ENCODE data around the gene CCDC38. TPM values are rescaled to one million over a fixed set of nuclear protein-coding genes. Genes with fewer than 3 reads are reported as not detected.

The CCDC38 gene
- total and polyA plus RNA-seq, 7 experiments from 2014 or later: 0.07 to 0.27 (median 0.08) TPM; not detected in 4

DNA sequence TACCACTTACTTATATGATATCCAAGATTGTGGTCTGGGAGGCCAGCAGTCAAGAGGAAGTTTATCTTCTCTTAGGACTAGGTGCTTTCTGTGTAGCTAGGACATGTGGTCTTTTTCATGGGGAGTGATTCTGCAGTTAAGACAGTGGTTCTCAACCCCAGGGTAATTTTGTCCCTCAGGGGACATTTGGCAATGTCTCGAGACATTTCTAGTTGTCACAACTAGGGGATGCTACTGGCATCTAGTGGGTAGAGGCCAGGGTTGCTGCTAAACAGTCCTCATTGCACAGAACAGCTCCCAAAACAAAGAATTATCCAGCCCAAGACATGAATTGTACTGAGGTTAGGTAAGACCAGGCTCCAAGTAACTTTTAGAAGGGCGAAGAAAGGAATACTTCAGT lies 20.7 kb upstream of the CCDC38 start:
- H3K36me3 Mint-ChIP-seq: peaks cover 0 to 17% (median 7%) of the 10 kb centered on the region in 5 donors
- peaks cover 0 to 1% (median 0%) of the 10 kb centered on the region in 7 donors for H3K4me1 Mint-ChIP-seq
- no peaks in the 10 kb centered on the region for H3K9me3 ChIP-seq (ENCODE audit: control insufficient read depth in 2 of 3, low read length in 3 of 3)
- H3K4me1 ChIP-seq (ENCODE audit: control insufficient read depth in 2 of 2, insufficient read depth in 2 of 2, low read length in 2 of 2): no peaks in the 10 kb centered on the region
- H3K27ac Mint-ChIP-seq: no peak overlapping the region
- peaks cover 0 to 2% (median 0%) of the 10 kb centered on the region in 5 donors for H3K27me3 Mint-ChIP-seq
- H3K4me3 Mint-ChIP-seq: no peak overlapping the region
- H3K27ac ChIP-seq (ENCODE audit: low read depth, low read length): no peak overlapping the region
- ChIA-PET POLR2A (interaction anchor here (0.5 kb wide), 1 partner anchor 10 kb away, joined by 5 read pairs; no protein-coding TSS in a partner anchor), CTCF (interaction anchor here (1.0 kb wide), 1 partner anchor 19 kb away, joined by 3 read pairs; no protein-coding TSS in a partner anchor)
- no peaks in the 10 kb centered on the region for H3K36me3 ChIP-seq (ENCODE audit: control insufficient read depth in 2 of 3, insufficient read depth in 3 of 3, low read length in 3 of 3)
- no peak for DNase-seq
- ATAC-seq: no peak
- no peaks in the 10 kb centered on the region for H3K27me3 ChIP-seq (ENCODE audit: control insufficient read depth in 2 of 2, insufficient read depth in 2 of 2, low read length in 2 of 2)
- no peak overlapping the region for H3K4me3 ChIP-seq (ENCODE audit: low read length)
- intact Hi-C loops (cut with micrococcal nuclease): loop anchor here in 1 of 2 donors (1.0 kb wide), 1 partner anchor 45 kb away; no protein-coding TSS in a partner anchor
- H3K9me3 Mint-ChIP-seq: no peaks in the 10 kb centered on the region

DNA sequence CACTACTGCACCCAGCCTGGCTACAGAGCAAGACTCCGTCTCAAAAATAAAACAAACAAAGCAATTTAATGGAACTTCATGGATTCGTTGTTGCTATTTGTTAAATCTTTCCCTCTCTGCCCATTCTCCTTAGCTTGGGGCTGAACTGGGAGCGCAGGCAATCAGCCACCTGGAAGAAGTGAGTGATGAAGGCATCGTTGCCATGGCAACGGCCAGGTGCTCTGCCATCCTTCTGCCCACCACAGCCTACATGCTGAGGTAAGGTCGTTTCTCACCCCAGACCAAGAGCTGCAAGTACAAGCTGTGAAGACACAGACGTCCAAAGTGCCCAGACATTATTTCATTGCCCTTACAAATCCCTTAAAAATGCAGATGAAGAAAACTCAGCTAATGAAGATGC lies 19.8 kb upstream of the CCDC38 start:
- peaks cover 0 to 2% (median 0%) of the 10 kb centered on the region in 5 donors for H3K27me3 Mint-ChIP-seq
- peaks cover 0 to 1% (median 0%) of the 10 kb centered on the region in 7 donors for H3K4me1 Mint-ChIP-seq
- CTCF ChIA-PET: interaction anchor here (1.0 kb wide), 1 partner anchor 18 kb away, joined by 3 read pairs; no protein-coding TSS in a partner anchor
- Histone ChIP-seq H3K27ac (ENCODE audit: low read depth, low read length) (no peak overlapping the region), H3K36me3 (ENCODE audit: control insufficient read depth in 2 of 3, insufficient read depth in 3 of 3, low read length in 3 of 3) (no peaks in the 10 kb centered on the region), H3K27me3 (ENCODE audit: control insufficient read depth in 2 of 2, insufficient read depth in 2 of 2, low read length in 2 of 2) (no peaks in the 10 kb centered on the region), H3K4me3 (ENCODE audit: low read length) (no peak overlapping the region), H3K9me3 (ENCODE audit: control insufficient read depth in 2 of 3, low read length in 3 of 3) (no peaks in the 10 kb centered on the region), H3K4me1 (ENCODE audit: control insufficient read depth in 2 of 2, insufficient read depth in 2 of 2, low read length in 2 of 2) (no peaks in the 10 kb centered on the region)
- DNase-seq: no peak
- no peak overlapping the region for H3K4me3 Mint-ChIP-seq
- ATAC-seq: no peak
- POLR2A ChIA-PET: no interaction called here
- no peak overlapping the region for H3K27ac Mint-ChIP-seq
- peaks cover 0 to 17% (median 7%) of the 10 kb centered on the region in 5 donors for H3K36me3 Mint-ChIP-seq
- intact Hi-C loops (cut with micrococcal nuclease): no loop called here
- H3K9me3 Mint-ChIP-seq: no peaks in the 10 kb centered on the region

DNA sequence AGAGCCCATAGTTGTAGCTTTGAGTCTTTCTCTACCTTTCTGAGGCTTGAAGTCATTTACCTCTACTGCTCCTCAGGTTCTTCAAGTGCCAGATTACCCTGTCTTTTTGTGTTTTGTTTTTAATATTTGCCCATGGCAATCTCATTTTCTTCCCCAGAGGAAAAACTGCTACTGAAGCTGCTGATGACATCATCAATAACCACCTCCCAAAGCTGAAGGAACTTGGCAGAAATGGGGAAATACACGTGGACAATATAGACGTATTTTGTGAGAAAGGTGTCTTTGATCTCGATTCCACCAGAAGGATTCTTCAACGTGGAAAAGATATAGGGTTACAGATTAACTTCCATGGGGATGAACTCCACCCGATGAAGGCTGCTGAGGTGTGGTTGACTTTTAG lies 17.8 kb upstream of the CCDC38 start:
- H3K9me3 Mint-ChIP-seq: no peaks in the 10 kb centered on the region
- CTCF ChIA-PET: interaction anchor here (1.5 kb wide), 1 partner anchor 44 kb away, joined by 3 read pairs; no protein-coding TSS in a partner anchor
- POLR2A ChIA-PET: no interaction called here
- no peak for DNase-seq
- peaks cover 0 to 2% (median 0%) of the 10 kb centered on the region in 5 donors for H3K27me3 Mint-ChIP-seq
- Histone ChIP-seq H3K27ac (ENCODE audit: low read depth, low read length) (no peak overlapping the region), H3K27me3 (ENCODE audit: control insufficient read depth in 2 of 2, insufficient read depth in 2 of 2, low read length in 2 of 2) (no peaks in the 10 kb centered on the region), H3K36me3 (ENCODE audit: control insufficient read depth in 2 of 3, insufficient read depth in 3 of 3, low read length in 3 of 3) (no peaks in the 10 kb centered on the region), H3K4me1 (ENCODE audit: control insufficient read depth in 2 of 2, insufficient read depth in 2 of 2, low read length in 2 of 2) (no peaks in the 10 kb centered on the region), H3K4me3 (ENCODE audit: low read length) (no peak overlapping the region), H3K9me3 (ENCODE audit: control insufficient read depth in 2 of 3, low read length in 3 of 3) (no peaks in the 10 kb centered on the region)
- no peak for ATAC-seq
- intact Hi-C loops (cut with micrococcal nuclease): no loop called here
- no peak overlapping the region for H3K4me3 Mint-ChIP-seq
- H3K4me1 Mint-ChIP-seq: peaks cover 0 to 1% (median 0%) of the 10 kb centered on the region in 7 donors
- no peak overlapping the region for H3K27ac Mint-ChIP-seq
- H3K36me3 Mint-ChIP-seq: peaks cover 0 to 13% (median 0%) of the 10 kb centered on the region in 5 donors

DNA sequence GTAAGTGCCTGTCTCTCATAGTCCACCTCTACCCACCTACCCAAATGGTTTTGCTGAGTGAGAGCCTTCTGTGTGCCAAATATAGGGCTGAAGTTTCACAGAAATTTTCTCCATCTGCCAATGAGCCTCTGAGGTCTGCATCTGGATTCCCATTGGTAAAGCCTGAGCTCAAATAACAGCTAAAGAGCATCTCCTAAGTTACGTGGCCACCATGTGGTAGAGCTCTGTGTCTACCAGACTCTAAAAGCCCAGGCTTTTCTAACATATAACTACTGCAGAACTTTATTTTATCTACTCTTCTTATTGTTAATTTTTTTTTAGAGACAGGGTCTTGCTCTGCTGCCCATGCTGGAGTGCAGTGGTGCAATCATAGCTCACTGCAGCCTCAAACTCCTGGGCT lies 16.7 kb upstream of the CCDC38 start:
- Mint-ChIP-seq H3K36me3 (peaks cover 0 to 14% (median 0%) of the 10 kb centered on the region in 5 donors), H3K27ac (no peak overlapping the region), H3K27me3 (peaks cover 0 to 4% (median 0%) of the 10 kb centered on the region in 5 donors), H3K4me3 (no peak overlapping the region), H3K4me1 (peaks cover 0 to under 1% (median 0%) of the 10 kb centered on the region in 7 donors), H3K9me3 (no peaks in the 10 kb centered on the region)
- DNase-seq (no peak), ATAC-seq (no peak)
- intact Hi-C loops (cut with micrococcal nuclease): loop anchor here in 1 of 2 donors (1.0 kb wide), 1 partner anchor 41 kb away; no protein-coding TSS in a partner anchor
- Histone ChIP-seq H3K4me3 (ENCODE audit: low read length) (no peak overlapping the region), H3K27ac (ENCODE audit: low read depth, low read length) (no peak overlapping the region), H3K36me3 (ENCODE audit: control insufficient read depth in 2 of 3, insufficient read depth in 3 of 3, low read length in 3 of 3) (no peaks in the 10 kb centered on the region), H3K4me1 (ENCODE audit: control insufficient read depth in 2 of 2, insufficient read depth in 2 of 2, low read length in 2 of 2) (no peaks in the 10 kb centered on the region), H3K27me3 (ENCODE audit: control insufficient read depth in 2 of 2, insufficient read depth in 2 of 2, low read length in 2 of 2) (no peaks in the 10 kb centered on the region), H3K9me3 (ENCODE audit: control insufficient read depth in 2 of 3, low read length in 3 of 3) (no peaks in the 10 kb centered on the region)
- CTCF ChIA-PET: interaction anchor here (0.7 to 1.5 kb wide), 2 partner anchors 43 to 958 kb away, joined by 3 to 6 read pairs; no protein-coding TSS in a partner anchor
- POLR2A ChIA-PET: no interaction called here

DNA sequence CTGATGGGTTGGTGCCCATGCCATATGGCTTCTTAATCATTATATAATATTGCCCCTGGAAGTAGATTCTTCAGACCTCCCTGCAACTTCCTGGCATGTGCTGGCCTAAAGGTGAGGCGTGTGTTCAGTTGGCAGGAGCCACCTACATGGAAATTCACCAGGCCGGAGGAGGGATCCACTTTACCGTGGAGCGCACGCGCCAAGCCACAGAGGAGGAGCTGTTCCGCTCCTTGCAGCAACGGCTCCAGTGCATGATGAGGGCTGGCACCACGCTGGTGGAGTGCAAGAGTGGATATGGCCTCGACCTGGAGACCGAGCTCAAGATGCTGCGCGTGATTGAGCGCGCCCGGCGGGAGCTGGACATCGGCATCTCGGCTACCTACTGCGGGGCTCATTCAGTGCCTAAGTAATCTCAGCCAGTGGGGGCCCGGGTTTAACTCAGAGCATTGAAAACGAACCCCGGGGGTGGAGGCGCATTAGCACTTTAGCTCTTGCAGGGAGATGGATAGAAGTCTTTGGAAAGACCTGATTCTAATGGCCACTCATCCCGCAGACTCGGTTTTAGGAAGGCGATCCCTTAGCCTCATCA lies 14.2 kb upstream of the CCDC38 start:
- Histone ChIP-seq H3K4me3 (ENCODE audit: low read length) (no peak overlapping the region), H3K27me3 (ENCODE audit: control insufficient read depth in 2 of 2, insufficient read depth in 2 of 2, low read length in 2 of 2) (no peaks in the 10 kb centered on the region), H3K27ac (ENCODE audit: low read depth, low read length) (no peak overlapping the region), H3K36me3 (ENCODE audit: control insufficient read depth in 2 of 3, insufficient read depth in 3 of 3, low read length in 3 of 3) (no peaks in the 10 kb centered on the region), H3K4me1 (ENCODE audit: control insufficient read depth in 2 of 2, insufficient read depth in 2 of 2, low read length in 2 of 2) (no peaks in the 10 kb centered on the region), H3K9me3 (ENCODE audit: control insufficient read depth in 2 of 3, low read length in 3 of 3) (no peaks in the 10 kb centered on the region)
- Mint-ChIP-seq H3K36me3 (peaks cover 0 to 13% (median 0%) of the 10 kb centered on the region in 5 donors), H3K4me1 (no peaks in the 10 kb centered on the region), H3K27me3 (peaks cover 0 to 16% (median 0%) of the 10 kb centered on the region in 5 donors), H3K27ac (no peak overlapping the region), H3K4me3 (no peak overlapping the region), H3K9me3 (no peaks in the 10 kb centered on the region)
- no peak for DNase-seq
- ChIA-PET CTCF (interaction anchor here (0.7 kb wide), 1 partner anchor 38 kb away, joined by 4 read pairs; no protein-coding TSS in a partner anchor), POLR2A (no interaction called here)
- no peak for ATAC-seq
- intact Hi-C loops (cut with micrococcal nuclease): no loop called here

DNA sequence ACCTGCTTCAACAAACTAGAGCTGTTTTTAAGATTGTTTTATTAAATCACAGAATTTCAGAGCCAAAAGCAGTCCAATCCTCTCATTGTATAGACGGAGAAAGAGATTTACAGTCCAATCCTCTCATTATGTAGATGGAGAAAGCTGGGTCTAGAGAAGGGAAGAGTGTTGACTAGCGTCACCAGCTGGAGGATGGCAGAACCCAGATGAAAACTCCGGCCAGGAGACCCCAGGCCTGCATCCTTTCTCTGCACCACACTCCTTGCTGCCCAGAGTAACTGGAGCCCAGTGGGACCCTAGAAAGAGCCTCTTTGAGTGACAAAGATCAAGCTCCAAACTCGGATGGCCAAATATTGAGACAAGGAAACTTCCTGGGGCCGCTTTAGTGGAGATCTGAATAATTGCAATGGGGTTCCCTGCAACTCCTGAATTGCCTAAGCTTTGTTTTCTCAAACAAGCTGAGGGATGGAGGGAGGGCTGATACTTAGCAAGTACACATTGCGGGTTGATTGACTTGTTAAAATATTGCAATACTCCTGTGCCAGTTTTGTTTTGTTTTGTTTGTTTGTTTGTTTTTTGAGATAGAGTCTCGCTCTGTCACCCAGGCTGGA lies 13.2 kb upstream of the CCDC38 start:
- H3K4me1 ChIP-seq (ENCODE audit: control insufficient read depth in 2 of 2, insufficient read depth in 2 of 2, low read length in 2 of 2): no peaks in the 10 kb centered on the region
- H3K27me3 ChIP-seq (ENCODE audit: control insufficient read depth in 2 of 2, insufficient read depth in 2 of 2, low read length in 2 of 2): no peaks in the 10 kb centered on the region
- Mint-ChIP-seq H3K36me3 (peaks cover 0 to 9% (median 0%) of the 10 kb centered on the region in 5 donors), H3K27ac (no peak overlapping the region), H3K9me3 (peaks cover 0 to 5% (median 0%) of the 10 kb centered on the region in 11 donors), H3K4me1 (peaks cover 0 to 3% (median 0%) of the 10 kb centered on the region in 7 donors), H3K27me3 (peaks cover 0 to 24% (median 0%) of the 10 kb centered on the region in 5 donors), H3K4me3 (no peak overlapping the region)
- CTCF ChIA-PET: interaction anchor here (0.6 to 1.3 kb wide), 3 partner anchors 22 to 46 kb away, joined by 3 to 4 read pairs (median 3); no protein-coding TSS in a partner anchor
- intact Hi-C loops (cut with micrococcal nuclease): no loop called here
- no peaks in the 10 kb centered on the region for H3K36me3 ChIP-seq (ENCODE audit: control insufficient read depth in 2 of 3, insufficient read depth in 3 of 3, low read length in 3 of 3)
- H3K4me3 ChIP-seq (ENCODE audit: low read length): no peak overlapping the region
- POLR2A ChIA-PET: interaction anchor here (1.2 kb wide), 1 partner anchor 13 kb away, joined by 6 read pairs; the partner anchor contains the start of genes AMDHD1 and CCDC38
- no peaks in the 10 kb centered on the region for H3K9me3 ChIP-seq (ENCODE audit: control insufficient read depth in 2 of 3, low read length in 3 of 3)
- DNase-seq (no peak), ATAC-seq (no peak)
- H3K27ac ChIP-seq (ENCODE audit: low read depth, low read length): no peak overlapping the region
